ENCODE data around the gene GGTLC2. TPM values are rescaled to one million over a fixed set of nuclear protein-coding genes. Genes with fewer than 3 reads are reported as not detected.
"Not testable (repeated sequence)": the region's sequence is repeated elsewhere in the genome, so short reads cannot be mapped to it uniquely, and the experiment has no call there.

Gene GGTLC2
- not detected for polyA plus RNA-seq (ENCODE audit: insufficient read length in 3 of 3)
- long read RNA-seq, donor 1 = 0 reads
- long read RNA-seq, donor 2 = 0 reads
- long read RNA-seq, donor 3 = 0 reads
- long read RNA-seq, donor 4 = 0 reads
- long read RNA-seq, donor 5 = 0 reads
- long read RNA-seq, donor 6 = 0 reads
- long read RNA-seq, donor 7 = 0 reads
- long read RNA-seq, donor 8 = 0 reads
- long read RNA-seq, donor 9 = 0 reads
- long read RNA-seq, donor 10 = 0 reads
- long read RNA-seq, donor 11 = 0 reads
- long read RNA-seq, donor 12 = 0 reads
- long read RNA-seq, donor 13 = 0 reads
- long read RNA-seq, donor 14 = 0 reads
- long read RNA-seq, donor 15 = 0 reads
- long read RNA-seq, donor 16 = 0 reads

- not testable (repeated sequence) for DNase-seq
These were observed at the start of gene GGTLC2 for GRCh38 chr22:22644314-22644713. GGTLC2 (plus strand) TSS chr22:22644614; CDS start chr22:22646346, 1,732 bp downstream.

- no peak for DNase-seq
These were observed 49.2 kb upstream of the GGTLC2 start for GRCh38 chr22:22595001-22595835.

- no peak for DNase-seq
These were observed 46.3 kb upstream of the GGTLC2 start for GRCh38 chr22:22598144-22598543.

- no peak for DNase-seq
These were observed 45.2 kb upstream of the GGTLC2 start for GRCh38 chr22:22599248-22599647.

GRCh38 chr22:22600531-22601261 is 43.7 kb upstream of the GGTLC2 start:
- DNase-seq = no peak

- DNase-seq = no peak
These were observed 40.9 kb upstream of the GGTLC2 start for GRCh38 chr22:22603470-22603947.

GRCh38 chr22:22604326-22605073 is 39.9 kb upstream of the GGTLC2 start:
- DNase-seq = no peak

GRCh38 chr22:22605074-22605404 is 39.4 kb upstream of the GGTLC2 start:
- DNase-seq = no peak

GRCh38 chr22:22608022-22608421 is 36.4 kb upstream of the GGTLC2 start:
- not testable (repeated sequence) for DNase-seq

- DNase-seq = no peak
These were observed 35.1 kb upstream of the GGTLC2 start for GRCh38 chr22:22609291-22609690.

- no peak for DNase-seq
These were observed 31.9 kb upstream of the GGTLC2 start for GRCh38 chr22:22612516-22612915.

- DNase-seq = no peak
These were observed 30.3 kb upstream of the GGTLC2 start for GRCh38 chr22:22614065-22614464.

GRCh38 chr22:22616636-22617035 is 27.8 kb upstream of the GGTLC2 start:
- no peak for DNase-seq

GRCh38 chr22:22618448-22618847 is 26.0 kb upstream of the GGTLC2 start:
- DNase-seq = no peak

GRCh38 chr22:22618923-22619322 is 25.5 kb upstream of the GGTLC2 start:
- DNase-seq = no peak

- DNase-seq = no peak
These were observed 24.5 kb upstream of the GGTLC2 start for GRCh38 chr22:22619765-22620414.

GRCh38 chr22:22628546-22629495 is 15.6 kb upstream of the GGTLC2 start:
- not testable (repeated sequence) for DNase-seq

GRCh38 chr22:22631223-22631652 is 13.2 kb upstream of the GGTLC2 start:
- DNase-seq = peak; percentile 58

- DNase-seq = not testable (repeated sequence)
These were observed 12.2 kb upstream of the GGTLC2 start for GRCh38 chr22:22632226-22632625.

- DNase-seq = not testable (repeated sequence)
These were observed 10.9 kb upstream of the GGTLC2 start for GRCh38 chr22:22633533-22633932.
